ENCODE data around the gene LRMDA.

DNA sequence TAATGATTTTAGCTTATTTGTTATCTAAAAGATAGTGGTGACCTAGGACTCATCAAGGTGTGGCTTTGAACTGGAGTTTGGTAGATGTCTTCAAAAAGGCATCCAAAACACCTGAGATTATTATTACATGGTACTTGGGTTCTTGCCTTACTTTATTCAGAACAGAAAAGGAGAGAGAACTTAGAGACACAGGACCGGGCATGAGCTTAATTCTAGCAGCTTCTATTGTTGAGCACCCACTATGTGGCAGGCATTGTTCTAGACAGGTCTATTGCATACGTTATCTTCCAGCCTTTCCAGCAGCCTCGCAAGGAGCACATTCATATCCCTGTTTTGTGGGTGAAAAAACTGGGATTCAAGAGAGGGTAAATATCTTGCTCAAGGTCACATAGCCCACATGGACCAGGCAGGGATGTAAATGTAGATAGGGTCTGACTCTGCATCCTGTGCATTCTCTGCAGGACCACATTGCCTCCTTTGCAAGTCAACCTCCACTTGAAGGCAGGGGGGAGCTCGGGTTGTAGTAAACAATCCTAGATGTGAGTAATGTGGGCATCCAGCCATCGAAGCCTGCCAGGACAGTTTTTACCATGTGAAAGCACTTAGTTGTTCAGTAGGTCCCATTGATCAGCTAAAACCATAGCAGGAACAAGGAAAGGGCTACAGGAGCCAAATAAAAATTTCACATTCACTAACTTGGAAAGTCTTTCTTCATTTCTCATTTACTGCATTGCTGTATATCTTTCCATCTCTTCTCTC lies 551.4 kb downstream of the LRMDA start:
- no peak for TF ChIP-seq POLR2A (IDR thresholded peaks at IDR 0.05)
- TF ChIP-seq, protein P1, sequence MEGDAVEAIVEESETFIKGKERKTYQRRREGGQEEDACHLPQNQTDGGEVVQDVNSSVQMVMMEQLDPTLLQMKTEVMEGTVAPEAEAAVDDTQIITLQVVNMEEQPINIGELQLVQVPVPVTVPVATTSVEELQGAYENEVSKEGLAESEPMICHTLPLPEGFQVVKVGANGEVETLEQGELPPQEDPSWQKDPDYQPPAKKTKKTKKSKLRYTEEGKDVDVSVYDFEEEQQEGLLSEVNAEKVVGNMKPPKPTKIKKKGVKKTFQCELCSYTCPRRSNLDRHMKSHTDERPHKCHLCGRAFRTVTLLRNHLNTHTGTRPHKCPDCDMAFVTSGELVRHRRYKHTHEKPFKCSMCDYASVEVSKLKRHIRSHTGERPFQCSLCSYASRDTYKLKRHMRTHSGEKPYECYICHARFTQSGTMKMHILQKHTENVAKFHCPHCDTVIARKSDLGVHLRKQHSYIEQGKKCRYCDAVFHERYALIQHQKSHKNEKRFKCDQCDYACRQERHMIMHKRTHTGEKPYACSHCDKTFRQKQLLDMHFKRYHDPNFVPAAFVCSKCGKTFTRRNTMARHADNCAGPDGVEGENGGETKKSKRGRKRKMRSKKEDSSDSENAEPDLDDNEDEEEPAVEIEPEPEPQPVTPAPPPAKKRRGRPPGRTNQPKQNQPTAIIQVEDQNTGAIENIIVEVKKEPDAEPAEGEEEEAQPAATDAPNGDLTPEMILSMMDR (IDR thresholded peaks at IDR 0.05) = no peak

Data from sigmoid colon (tissue), 3 donors.